Measurements from ENCODE around the gene RFPL2.

DNA sequence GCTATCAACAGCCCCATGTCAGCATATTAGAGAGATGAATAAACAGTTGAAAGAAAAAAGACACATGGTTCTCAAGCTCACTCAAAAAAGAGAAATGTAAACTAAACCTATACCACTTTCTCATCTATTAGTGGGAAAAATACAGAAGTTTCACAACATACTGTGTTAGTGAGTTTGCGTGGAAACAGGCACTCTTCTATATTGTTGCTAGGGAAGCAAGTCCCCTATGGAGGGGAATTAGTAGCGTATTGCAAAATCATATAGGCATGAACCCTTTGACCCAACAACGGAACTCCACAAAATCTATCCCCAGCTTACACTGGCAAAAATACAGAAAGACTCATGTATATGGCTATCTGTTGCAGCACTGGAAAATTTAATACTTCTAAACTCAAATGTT, 14.2 kb upstream of the RFPL2 start:
- TF ChIP-seq POLR2AphosphoS5 (IDR thresholded peaks at IDR 0.05; ENCODE audit: borderline replicate concordance, low read depth, low read length) (no peak), EZH2 (IDR thresholded peaks at IDR 0.05) (no peak)
